HEK293 (cell line): ENCODE results near the gene EFCAB10.

ENCODE experiments used
- CTCF ChIA-PET: fragments of 350-600 bp; formaldehyde crosslinking; extraction: SDS; loops from one replicate; lab custom pipeline; 2021; ENCODE audit warnings: antibody characterized with exemption; lab: Yijun Ruan, JAX
- POLR2A ChIA-PET: fragments of 300-600 bp; formaldehyde crosslinking; extraction: SDS; loops from one replicate; lab custom pipeline; 2020; ENCODE audit warnings: antibody characterized with exemption, inconsistent platforms; lab: Yijun Ruan, JAX
- H3K27ac ChIP-seq: fragments of 200-500 bp; sonication (Bioruptor generic); 2 replicates; pipeline ENCODE4 v1.5.1; 2014; ENCODE audit warnings: low read depth, low read length, control low read depth, inconsistent platforms; ENCODE audit errors: extremely low read depth
- H3K36me3 ChIP-seq, 2 experiments: fragments of 200-500 bp in 1 of 2; sonication (Bioruptor generic) in 1 of 2; 1 replicate in 1 of 2; 2 replicates in 1 of 2; pipeline ENCODE4 v1.5.1; 2014 to 2017; ENCODE audit warnings: inconsistent platforms in 2 of 2, low read length in 2 of 2; ENCODE audit not compliant: control insufficient read depth in 2 of 2, insufficient read depth in 1 of 2
- H3K4me1 ChIP-seq: fragments of 200-500 bp; sonication (Bioruptor generic); 2 replicates; pipeline ENCODE4 v1.5.1; 2014; ENCODE audit warnings: mild to moderate bottlenecking, low read length, inconsistent platforms; ENCODE audit not compliant: control insufficient read depth, insufficient read depth
- H3K4me3 ChIP-seq: 2 replicates; pipeline ENCODE4 v1.5.1; 2011; ENCODE audit warnings: low read depth, mild to moderate bottlenecking, control low read depth, low read length, moderate library complexity
- H3K9me3 ChIP-seq: fragments of 200-500 bp; sonication (Bioruptor generic); 2 replicates; pipeline ENCODE4 v1.5.1; 2014; ENCODE audit warnings: low read depth, low read length, inconsistent platforms; ENCODE audit not compliant: control insufficient read depth, insufficient read depth
- IKZF3 ChIP-seq: fragments of 450-650 bp; IDR thresholded peaks from 2 replicates; pipeline ENCODE4 v1.5.0; 2018; ENCODE audit warnings: missing biosample characterization, mild to moderate bottlenecking, missing genetic modification characterization, moderate library complexity
- INSM2 ChIP-seq: fragments of 450-650 bp; formaldehyde crosslinking; IDR thresholded peaks from 2 replicates; pipeline ENCODE4 v1.5.1; 2016; ENCODE audit warnings: missing biosample characterization, missing genetic modification characterization
- MYNN ChIP-seq: fragments of 450-650 bp; formaldehyde crosslinking; IDR thresholded peaks from 2 replicates; pipeline ENCODE4 v1.5.1; 2016; ENCODE audit warnings: missing biosample characterization, missing genetic modification characterization, borderline replicate concordance
- PRDM2 ChIP-seq: fragments of 450-650 bp; formaldehyde crosslinking; IDR thresholded peaks from 2 replicates; pipeline ENCODE4 v1.5.1; 2016; ENCODE audit warnings: missing biosample characterization, missing genetic modification characterization, borderline replicate concordance
- REPIN1 ChIP-seq: fragments of 450-650 bp; formaldehyde crosslinking; IDR thresholded peaks from 2 replicates; pipeline ENCODE4 v1.5.1; 2017; ENCODE audit warnings: missing biosample characterization, missing genetic modification characterization, low read depth
- TCF7L2 ChIP-seq: IDR thresholded peaks from 2 replicates; pipeline ENCODE4 v1.6.1; 2011; ENCODE audit warnings: low read depth, mild to moderate bottlenecking, inconsistent platforms, low read length, moderate library complexity, borderline replicate concordance
- ZFP69B ChIP-seq: fragments of 450-650 bp; formaldehyde crosslinking; IDR thresholded peaks from 2 replicates; pipeline ENCODE4 v1.5.1; 2016; ENCODE audit warnings: missing biosample characterization, missing genetic modification characterization
- ZNF121 ChIP-seq: fragments of 450-650 bp; formaldehyde crosslinking; IDR thresholded peaks from 2 replicates; pipeline ENCODE4 v1.5.1; 2016; ENCODE audit warnings: missing biosample characterization, missing genetic modification characterization
- ZNF202 ChIP-seq: fragments of 450-650 bp; formaldehyde crosslinking; IDR thresholded peaks from 2 replicates; pipeline ENCODE4 v1.5.1; 2016; ENCODE audit warnings: missing biosample characterization, missing genetic modification characterization, borderline replicate concordance
- ZNF37A ChIP-seq: fragments of 450-650 bp; IDR thresholded peaks from 2 replicates; pipeline ENCODE4 v1.5.1; 2018; ENCODE audit warnings: missing biosample characterization, missing genetic modification characterization
- ZNF433 ChIP-seq: fragments of 450-650 bp; formaldehyde crosslinking; IDR thresholded peaks from 2 replicates; pipeline ENCODE4 v1.5.1; 2016; ENCODE audit warnings: missing biosample characterization, missing genetic modification characterization, low read depth
- ZNF514 ChIP-seq: fragments of 450-650 bp; formaldehyde crosslinking; IDR thresholded peaks from 2 replicates; pipeline ENCODE4 v1.5.1; 2016; ENCODE audit warnings: missing biosample characterization, missing genetic modification characterization
- ZNF776 ChIP-seq: fragments of 450-650 bp; formaldehyde crosslinking; IDR thresholded peaks from 2 replicates; pipeline ENCODE4 v1.5.0; 2017; ENCODE audit warnings: missing biosample characterization, missing genetic modification characterization, borderline replicate concordance
- ZNF830 ChIP-seq: fragments of 450-650 bp; IDR thresholded peaks from 2 replicates; pipeline ENCODE4 v1.5.0; 2018; ENCODE audit warnings: missing biosample characterization, missing genetic modification characterization, low read depth, mild to moderate bottlenecking, moderate library complexity
- ZNF843 ChIP-seq: fragments of 450-650 bp; formaldehyde crosslinking; IDR thresholded peaks from 2 replicates; pipeline ENCODE4 v1.5.1; 2016; ENCODE audit warnings: missing biosample characterization, missing genetic modification characterization
- TF ChIP-seq, protein P1 (sequence below): fragments of 450-650 bp; formaldehyde crosslinking; IDR thresholded peaks from 2 replicates; pipeline ENCODE4 v1.5.1; 2017; ENCODE audit warnings: missing biosample characterization, missing genetic modification characterization

The EFCAB10 gene

DNA sequence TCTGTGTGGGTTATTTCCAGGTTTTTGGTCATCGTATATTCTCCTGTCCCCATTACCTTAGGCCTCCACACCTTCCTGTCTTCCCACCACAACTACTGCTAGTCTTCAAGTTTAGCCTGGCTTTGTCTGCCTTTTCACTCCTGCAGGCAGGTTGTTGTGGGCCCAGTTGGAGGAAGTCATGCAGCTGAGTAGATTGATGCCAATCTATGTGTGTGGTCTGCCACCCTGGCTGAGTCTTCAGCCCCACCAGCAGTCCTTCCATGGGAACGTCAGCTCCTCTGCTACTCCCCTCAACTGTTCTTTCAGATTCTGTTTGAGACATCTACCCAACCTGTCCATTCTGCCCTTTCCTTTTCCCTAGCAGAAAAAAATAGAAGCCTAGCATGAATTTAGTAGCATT, 43.0 kb downstream of the EFCAB10 start:
- TF ChIP-seq ZFP69B (tag by site-specific recombination) (no peak), ZNF37A (tag by site-specific recombination) (no peak), INSM2 (tag by site-specific recombination) (no peak), ZNF776 (tag by site-specific recombination) (no peak), IKZF3 (tag by site-specific recombination) (no peak), TCF7L2 (no peak), ZNF843 (no peak), ZNF433 (no peak), ZNF121 (no peak), ZNF514 (tag by site-specific recombination) (no peak), ZNF202 (tag by site-specific recombination) (no peak), PRDM2 (tag by site-specific recombination) (no peak), REPIN1 (tag by site-specific recombination) (no peak), MYNN (tag by site-specific recombination) (no peak)
- TF ChIP-seq, protein P1, sequence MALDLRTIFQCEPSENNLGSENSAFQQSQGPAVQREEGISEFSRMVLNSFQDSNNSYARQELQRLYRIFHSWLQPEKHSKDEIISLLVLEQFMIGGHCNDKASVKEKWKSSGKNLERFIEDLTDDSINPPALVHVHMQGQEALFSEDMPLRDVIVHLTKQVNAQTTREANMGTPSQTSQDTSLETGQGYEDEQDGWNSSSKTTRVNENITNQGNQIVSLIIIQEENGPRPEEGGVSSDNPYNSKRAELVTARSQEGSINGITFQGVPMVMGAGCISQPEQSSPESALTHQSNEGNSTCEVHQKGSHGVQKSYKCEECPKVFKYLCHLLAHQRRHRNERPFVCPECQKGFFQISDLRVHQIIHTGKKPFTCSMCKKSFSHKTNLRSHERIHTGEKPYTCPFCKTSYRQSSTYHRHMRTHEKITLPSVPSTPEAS (tag by site-specific recombination), result no peak
- Histone ChIP-seq H3K4me3 (no peak overlapping the region), H3K9me3 (no peaks in the 10 kb centered on the region), H3K36me3 (peaks cover 57 to 82% of the 10 kb centered on the region in 2 experiments), H3K4me1 (no peaks in the 10 kb centered on the region), H3K27ac (no peak overlapping the region)
- ChIA-PET POLR2A (no interaction called here), CTCF (interaction anchor here (1.1 kb wide), 1 partner anchor 223 kb away, joined by 3 read pairs; no protein-coding TSS in a partner anchor)

GRCh38 chr7:105532709-105533460, 48.4 kb downstream of the EFCAB10 start:
- no peaks in the 10 kb centered on the region for H3K9me3 ChIP-seq
- peak overlapping the region; percentile 63; the same call in 1 of the 2 replicates for H3K27ac ChIP-seq
- H3K4me3 ChIP-seq, result peak overlapping the region; percentile 63
- TF ChIP-seq ZNF830 (tag by site-specific recombination), result no peak
- TF ChIP-seq, all 188 proteins: peak for 0
- Histone ChIP-seq H3K4me1 (no peaks in the 10 kb centered on the region; the same call in 1 of the 2 replicates), H3K36me3 (peaks cover 21 to 35% of the 10 kb centered on the region in 2 experiments)
- CTCF ChIA-PET, result interaction anchor here (0.6 to 2.0 kb wide), 7 partner anchors 14 to 698 kb away, joined by 3 to 9 read pairs (median 4); no protein-coding TSS in a partner anchor
- POLR2A ChIA-PET, result interaction anchor here (0.7 to 1.4 kb wide), 3 partner anchors 13 to 752 kb away, joined by 3 to 5 read pairs (median 3); partner anchors contain the start of gene NAMPT
